Activated gamma-delta T cell treated with anti-CD3 and anti-CD28 coated beads, Interleukin-2, amount 50 U/mL, for 16 hours (primary cell): ENCODE measurements around the gene SDC4.
"Not testable (repeated sequence)": the region's sequence is repeated elsewhere in the genome, so short reads cannot be mapped to it uniquely, and the experiment has no call there.

Experiments
- DNase-seq: peaks from one replicate; pipeline ENCODE4 v3.0.0-alpha.2; 2020; ENCODE audit warnings: low read depth

The SDC4 gene

GRCh38 chr20:45363611-45364492 lies 15.6 kb upstream of the SDC4 start:
- DNase-seq: no peak

DNA sequence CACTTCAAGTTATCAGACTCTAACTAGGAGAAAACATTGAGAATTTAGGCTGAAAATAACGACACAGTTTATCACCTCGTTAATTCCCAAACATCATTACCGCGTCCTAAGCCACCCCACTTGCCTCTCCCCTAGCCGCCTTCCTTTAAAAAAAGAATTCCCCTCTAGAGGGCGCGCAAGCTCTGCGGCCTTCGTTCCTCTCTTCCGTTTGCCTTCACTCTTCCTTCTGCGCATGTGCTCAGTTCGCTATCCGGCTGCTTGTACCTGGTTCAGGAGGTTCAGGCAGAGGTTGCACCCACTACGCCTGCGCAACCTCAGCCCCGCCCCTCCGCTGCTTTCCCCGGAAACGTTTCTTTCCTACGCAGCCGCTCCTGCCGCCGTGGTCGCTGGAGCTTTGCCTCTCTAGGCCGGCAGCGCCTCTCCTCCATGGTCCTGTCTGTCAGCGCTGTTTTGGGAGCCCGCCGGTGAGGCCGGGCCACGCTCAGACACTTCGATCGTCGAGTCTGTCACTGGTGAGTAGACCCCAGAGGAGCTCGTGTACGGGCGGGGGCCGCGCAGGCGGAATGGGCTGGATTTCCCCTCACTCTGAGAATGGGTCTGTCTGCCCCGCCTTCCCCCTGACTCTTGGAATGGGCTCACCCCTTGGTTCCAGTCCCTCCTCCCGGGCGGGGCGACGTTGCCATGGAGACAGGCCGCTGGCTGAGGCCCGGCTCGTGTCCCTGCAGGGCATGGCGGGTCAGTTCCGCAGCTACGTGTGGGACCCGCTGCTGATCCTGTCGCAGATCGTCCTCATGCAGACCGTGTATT lies 14.8 kb upstream of the SDC4 start, which contains the start of gene SYS1:
TSS of gene SYS1 (plus strand) at position 353 of the 807 bp plus-strand sequence. CDS start at position 729, 376 bp downstream.
- peak; percentile 98 for DNase-seq

GRCh38 chr20:45361793-45362192 lies 13.6 kb upstream of the SDC4 start:
- no peak for DNase-seq

- DNase-seq: no peak
Observed at GRCh38 chr20:45359406-45360148, 11.4 kb upstream of the SDC4 start.

- DNase-seq: no peak
Observed at GRCh38 chr20:45359069-45359405, 10.8 kb upstream of the SDC4 start.

DNA sequence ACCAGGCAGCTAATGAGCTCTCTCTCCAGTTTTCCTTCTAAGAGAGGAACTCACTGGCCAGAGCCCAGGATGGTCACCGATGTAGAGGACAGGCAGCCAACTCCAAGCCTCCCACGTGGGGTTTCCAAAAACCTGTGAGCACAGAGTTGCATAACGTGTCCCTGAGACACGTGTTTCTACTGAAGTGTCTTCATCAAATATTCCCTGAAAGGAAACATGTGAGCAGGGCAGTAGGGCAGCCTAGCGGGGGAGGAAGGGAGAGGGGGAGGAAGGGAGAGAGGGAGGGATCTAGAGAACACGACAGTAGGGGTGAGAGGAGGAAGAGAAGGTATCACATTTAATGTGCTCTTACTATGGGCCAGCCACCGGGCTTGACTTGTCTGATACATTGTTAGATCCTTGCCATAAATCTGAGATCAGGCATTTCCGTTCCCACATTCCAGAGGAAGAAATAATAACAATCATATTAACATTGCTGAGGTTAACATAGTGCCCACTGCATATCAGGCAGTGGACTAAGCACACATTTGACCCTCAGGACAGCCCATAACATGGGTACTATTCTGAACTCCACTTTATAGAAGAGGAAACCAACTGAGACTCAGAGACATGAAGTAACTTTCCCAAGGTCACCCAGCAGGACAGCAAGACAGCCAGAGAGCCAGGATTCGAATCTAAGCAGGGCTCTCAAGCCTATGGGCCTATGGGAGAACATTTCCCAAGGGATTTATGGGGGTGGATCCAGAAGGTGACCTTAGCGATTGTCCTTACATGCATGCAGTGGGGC lies 10.3 kb upstream of the SDC4 start:
- DNase-seq: no peak

- no peak for DNase-seq
Observed at GRCh38 chr20:45355209-45356084, 7.2 kb upstream of the SDC4 start.

DNA sequence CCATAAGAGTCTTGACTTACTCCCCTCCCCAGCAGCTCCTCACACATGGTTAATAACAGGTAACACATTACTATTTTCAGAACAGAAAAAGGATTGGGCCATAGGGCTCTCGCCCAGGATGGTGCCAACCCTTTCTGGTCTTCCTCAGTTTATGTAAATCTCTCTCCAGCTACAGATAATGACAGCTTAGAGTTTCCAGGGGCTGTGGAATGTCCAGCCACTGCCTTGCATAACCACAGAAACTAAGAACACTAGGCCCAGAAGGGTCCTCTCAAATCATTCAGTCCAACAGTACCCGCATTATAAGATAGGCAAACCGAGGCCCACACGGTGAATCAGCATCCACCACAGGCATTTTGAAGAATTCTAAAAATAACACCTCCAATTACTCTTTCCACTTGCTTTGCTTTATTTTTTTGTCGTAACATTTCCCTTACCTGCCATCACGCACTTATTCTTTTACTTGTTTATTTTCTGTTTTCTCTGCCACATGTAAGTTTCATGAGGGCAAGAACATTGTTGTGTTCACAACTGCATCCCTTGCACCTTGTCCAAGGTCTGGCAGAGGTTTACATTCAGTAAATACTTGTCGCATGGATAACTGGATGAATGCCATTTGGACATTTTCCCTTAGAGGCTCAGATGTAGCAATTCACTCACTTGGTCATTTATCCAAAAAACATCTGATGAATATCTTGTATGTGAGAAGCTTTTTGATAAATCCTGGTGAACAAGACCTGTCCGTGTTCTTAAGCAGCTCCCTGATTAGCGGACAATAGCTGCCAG lies 6.4 kb upstream of the SDC4 start:
- DNase-seq: no peak

DNA sequence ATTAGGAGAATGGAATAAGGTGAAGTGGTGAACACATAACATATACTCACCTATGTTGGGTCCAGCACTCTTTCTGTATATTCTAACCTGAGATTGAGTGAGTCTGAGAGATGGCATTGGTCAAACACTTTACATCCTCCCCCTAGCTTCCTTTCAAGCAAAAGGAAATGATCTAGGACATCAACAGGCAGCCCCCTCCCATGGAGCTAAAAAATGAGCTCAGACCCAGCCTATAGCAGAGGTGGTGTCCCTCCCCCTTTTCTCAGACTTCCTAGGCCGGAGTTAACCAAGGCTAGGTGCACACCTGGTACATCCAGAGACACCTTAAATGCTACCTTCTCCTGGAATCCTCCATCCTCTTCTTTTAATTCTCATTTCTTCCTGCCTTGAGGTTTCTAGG lies 5.5 kb upstream of the SDC4 start:
- DNase-seq: no peak

GRCh38 chr20:45352729-45353128 lies 4.5 kb upstream of the SDC4 start:
- DNase-seq: no peak

- not testable (repeated sequence) for DNase-seq
Observed at GRCh38 chr20:45350795-45351194, 2.6 kb upstream of the SDC4 start.

DNA sequence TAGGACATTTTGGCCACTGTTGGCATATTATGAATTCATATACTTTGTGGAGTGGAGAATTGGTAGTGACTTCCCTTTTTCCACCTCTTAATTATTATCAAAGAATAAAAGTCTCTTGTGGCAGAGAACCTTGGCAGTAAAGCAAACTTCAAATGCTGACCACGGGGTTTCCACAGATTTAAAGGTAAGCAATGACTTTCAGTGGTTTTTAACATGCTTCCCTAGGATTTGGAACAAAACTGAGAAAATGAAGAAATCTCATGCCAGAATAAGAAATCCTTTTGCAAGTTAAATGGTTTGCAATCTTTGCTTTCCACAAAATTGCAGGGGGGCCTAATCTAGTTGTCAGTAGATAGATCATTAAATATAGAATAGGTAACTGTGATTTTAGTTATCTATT lies 2.0 kb upstream of the SDC4 start:
- no peak for DNase-seq

DNA sequence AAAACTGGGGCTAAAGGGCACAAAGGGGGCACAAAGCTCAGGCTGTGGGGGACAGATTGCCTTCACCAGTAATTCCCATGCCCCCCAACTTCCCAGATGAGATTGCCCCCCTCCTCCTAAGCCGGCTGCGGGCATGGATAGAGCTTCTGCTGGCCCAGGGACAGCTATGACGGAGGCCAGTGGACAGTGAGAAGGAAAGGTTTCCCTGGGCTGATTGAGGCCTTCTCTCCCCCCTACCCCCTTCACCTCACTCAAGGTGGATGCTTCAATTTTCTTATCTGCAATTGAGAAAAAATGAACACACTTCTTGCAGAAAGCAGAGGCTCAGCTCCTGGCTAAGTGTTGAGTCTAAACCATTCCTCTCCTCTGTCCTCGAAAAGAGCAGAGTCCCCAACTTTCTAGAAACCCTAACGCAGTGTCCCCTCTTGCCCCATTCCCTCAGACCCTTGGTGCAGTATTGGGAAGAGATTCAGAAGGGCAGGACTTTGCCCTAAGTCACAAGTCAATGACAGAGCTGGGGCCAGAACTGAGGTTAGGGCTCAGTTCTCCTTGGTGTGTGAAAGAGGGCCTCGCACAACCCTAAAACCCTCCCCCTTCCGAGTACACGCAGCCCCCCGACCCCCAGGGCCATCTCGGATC lies 808 bp downstream of the SDC4 start:
- no peak for DNase-seq

DNA sequence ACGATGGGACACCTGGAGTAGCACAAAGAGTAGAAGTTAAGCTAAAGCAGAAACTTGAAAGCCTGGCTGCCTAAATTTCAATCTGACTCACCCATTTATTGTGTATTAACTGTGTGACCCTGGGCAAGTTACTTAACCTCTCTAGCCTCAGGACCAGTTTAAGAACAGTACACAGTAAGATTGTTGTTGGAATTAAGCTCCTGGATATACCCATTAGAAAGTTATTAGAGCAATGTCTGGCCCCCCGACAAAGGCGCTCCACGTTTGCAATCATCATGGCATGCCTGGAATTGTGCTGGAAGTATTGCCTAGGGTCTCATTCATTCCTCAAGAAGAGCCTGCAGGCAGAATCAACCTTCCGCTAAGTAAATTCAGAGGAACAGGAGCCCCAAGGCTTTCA lies 1.4 kb downstream of the SDC4 start:
- DNase-seq: no peak

DNA sequence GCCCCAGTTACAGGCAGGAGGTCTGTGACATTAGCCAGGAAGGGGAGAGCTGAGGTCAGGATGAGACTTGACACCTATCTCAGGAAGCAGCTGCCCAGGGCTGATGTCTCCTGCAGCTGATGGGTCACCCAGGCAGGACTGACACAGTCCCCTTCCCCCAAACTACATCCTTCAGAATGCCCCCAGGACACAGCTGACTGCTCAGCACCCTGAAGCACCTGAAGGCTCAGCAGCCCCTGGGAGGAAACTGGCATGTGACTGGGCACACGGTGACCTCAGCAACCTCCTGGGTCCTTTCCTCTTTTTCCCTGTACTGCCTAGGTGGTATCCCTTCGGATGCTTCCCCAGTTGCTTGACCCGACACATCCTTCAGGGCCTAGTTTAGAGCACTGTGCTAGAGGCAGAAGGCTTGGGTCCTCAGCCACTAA lies 1.9 kb downstream of the SDC4 start:
- DNase-seq: no peak

DNA sequence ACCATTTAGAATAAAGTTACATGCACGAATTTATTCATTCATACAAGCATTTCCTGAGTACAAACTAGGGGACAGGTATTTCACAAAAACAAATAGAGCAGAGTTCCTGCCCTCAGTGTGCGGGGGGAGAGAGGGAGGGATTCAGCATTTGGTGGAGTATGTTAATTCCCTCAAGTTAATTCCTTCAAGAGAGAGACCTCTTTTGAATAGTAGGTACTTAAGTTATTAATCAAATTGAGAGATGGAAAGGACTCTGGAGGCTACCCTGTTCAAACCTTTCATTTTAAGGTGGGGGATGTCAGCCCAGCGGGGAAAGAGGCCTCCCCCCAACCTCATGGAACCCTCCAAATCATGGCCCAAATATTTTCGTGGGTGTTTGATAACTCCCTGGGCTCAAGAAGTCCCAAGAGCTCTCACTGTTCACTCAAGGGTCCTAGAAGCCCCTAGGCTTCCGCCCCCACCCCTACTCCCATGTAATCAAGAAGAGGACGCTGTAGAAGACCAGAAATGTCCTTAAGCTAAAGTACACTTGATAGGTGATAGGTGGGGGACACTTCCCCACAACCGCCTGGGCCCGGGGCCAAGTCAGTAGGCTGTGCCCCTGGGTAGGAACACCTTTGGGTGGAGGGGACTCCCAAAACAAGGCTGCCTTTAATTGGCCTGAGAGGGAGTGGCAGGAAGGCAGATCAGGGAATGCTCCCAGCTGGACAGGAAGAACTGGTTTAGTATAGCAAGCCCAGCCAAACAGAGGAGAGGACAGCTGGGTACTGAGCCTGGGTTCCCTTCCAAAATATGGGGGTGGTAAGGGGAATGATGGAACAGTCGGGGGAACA lies 2.9 kb downstream of the SDC4 start:
- no peak for DNase-seq

- no peak for DNase-seq
Observed at GRCh38 chr20:45344168-45344860, 3.9 kb downstream of the SDC4 start.
